Body of pancreas (tissue), 4 donors: ENCODE measurements around the gene NTF3. TPM values are rescaled to one million over a fixed set of nuclear protein-coding genes. Genes with fewer than 3 reads are reported as not detected.

Experiments
- ATAC-seq: fragments of 150-250 bp; one replicate; pipeline ENCODE4 v1.9.1; 2016
- DNase-seq, 4 donors: peaks; one replicate each; pipeline ENCODE4 v3.0.0-alpha.2; 2019
- H3K27ac ChIP-seq, 4 donors: fragments of 200-600 bp; sonication (generic); 1 replicate in 3 of 4; 2 replicates in 1 of 4; pipeline versions ENCODE4 v1.5.1 to v1.6.1; 2016 to 2019; ENCODE audit warnings: mild to moderate bottlenecking in 1 of 4, mixed read lengths in 1 of 4, moderate library complexity in 1 of 4
- H3K27me3 ChIP-seq, 2 donors: fragments of 200-600 bp; sonication (generic); one replicate each; pipeline ENCODE4 v1.6.0; 2016; ENCODE audit warnings: mild to moderate bottlenecking in 1 of 2
- H3K36me3 ChIP-seq, 2 donors: fragments of 200-600 bp; sonication (generic); replicated peaks in 1 of 2; 2 replicates each; pipeline ENCODE4 v1.5.1; 2016; ENCODE audit warnings: low read depth in 2 of 2; ENCODE audit not compliant: insufficient read depth in 1 of 2
- H3K4me1 ChIP-seq: fragments of 200-600 bp; sonication (generic); one replicate; pipeline ENCODE4 v1.6.0; 2016
- H3K4me3 ChIP-seq, 2 donors: fragments of 200-600 bp; sonication (generic); 1 replicate in 1 of 2; 2 replicates in 1 of 2; pipeline ENCODE4 v1.5.1; 2016 to 2019
- H3K9me3 ChIP-seq, 3 donors: fragments of 200-600 bp; sonication (generic); 1 replicate in 2 of 3; 2 replicates in 1 of 3; pipeline ENCODE4 v1.5.1; 2016
- POLR2A ChIP-seq, 3 donors: fragments of 450-650 bp; IDR thresholded peaks; one replicate each; pipeline ENCODE4 v1.6.1; 2016; ENCODE audit warnings: antibody characterized with exemption in 3 of 3, mild to moderate bottlenecking in 2 of 3
- WGBS, 2 donors: methylation state at CpG; one replicate each; pipeline ENCODE4 v1.1.5; 2017; 5-methylcytosine and 5-hydroxymethylcytosine counted together
- intact Hi-C: fragments of 100-400 bp; cut with DNase I; formaldehyde crosslinking; loops from one replicate; pipeline ENCODE4 v1.15.1; 2023
- total RNA-seq, 2 donors: library from RNA; depleted of rRNA; stranded (reverse); fragments of >200 nt; gene quantifications; one replicate each; pipeline ENCODE4 v1.1.0, GENCODE V29; 2016
- TF ChIP-seq, protein P1 (sequence below), 7 experiments: fragments of 450-650 bp in 4 of 7; fragments of 200-600 bp in 3 of 7; sonication (generic) in 3 of 7; IDR thresholded peaks; one replicate each; pipeline ENCODE4 v1.5.1; 2016 to 2019; ENCODE audit warnings: antibody characterized with exemption in 7 of 7

NTF3 gene
- total RNA-seq, 2 donors from 2014 or later: not detected

DNA sequence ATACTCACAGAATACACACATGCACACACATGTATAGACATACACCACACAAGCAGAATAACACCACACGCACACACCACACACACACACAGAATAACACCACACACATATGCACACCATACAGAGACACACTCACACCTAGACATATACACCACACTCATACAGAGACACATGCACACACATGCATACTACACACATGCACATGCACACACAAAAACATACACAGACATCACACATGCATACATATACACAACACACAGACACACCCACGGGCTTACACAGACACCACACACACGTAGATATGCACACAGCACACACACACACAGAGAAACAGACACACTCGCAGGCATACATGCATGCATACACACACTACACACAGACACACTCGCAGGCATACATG lies 49.7 kb downstream of the NTF3 start:
- Histone ChIP-seq H3K36me3 (no peaks in the 10 kb centered on the region), H3K9me3 (no peaks in the 10 kb centered on the region), H3K4me1 (no peaks in the 10 kb centered on the region), H3K4me3 (no peak overlapping the region), H3K27ac (no peak overlapping the region), H3K27me3 (no peaks in the 10 kb centered on the region)
- 75 to 80% methylated on average over 5 of the region's 5 CpGs for WGBS, 2 donors
- TF ChIP-seq, protein P1, sequence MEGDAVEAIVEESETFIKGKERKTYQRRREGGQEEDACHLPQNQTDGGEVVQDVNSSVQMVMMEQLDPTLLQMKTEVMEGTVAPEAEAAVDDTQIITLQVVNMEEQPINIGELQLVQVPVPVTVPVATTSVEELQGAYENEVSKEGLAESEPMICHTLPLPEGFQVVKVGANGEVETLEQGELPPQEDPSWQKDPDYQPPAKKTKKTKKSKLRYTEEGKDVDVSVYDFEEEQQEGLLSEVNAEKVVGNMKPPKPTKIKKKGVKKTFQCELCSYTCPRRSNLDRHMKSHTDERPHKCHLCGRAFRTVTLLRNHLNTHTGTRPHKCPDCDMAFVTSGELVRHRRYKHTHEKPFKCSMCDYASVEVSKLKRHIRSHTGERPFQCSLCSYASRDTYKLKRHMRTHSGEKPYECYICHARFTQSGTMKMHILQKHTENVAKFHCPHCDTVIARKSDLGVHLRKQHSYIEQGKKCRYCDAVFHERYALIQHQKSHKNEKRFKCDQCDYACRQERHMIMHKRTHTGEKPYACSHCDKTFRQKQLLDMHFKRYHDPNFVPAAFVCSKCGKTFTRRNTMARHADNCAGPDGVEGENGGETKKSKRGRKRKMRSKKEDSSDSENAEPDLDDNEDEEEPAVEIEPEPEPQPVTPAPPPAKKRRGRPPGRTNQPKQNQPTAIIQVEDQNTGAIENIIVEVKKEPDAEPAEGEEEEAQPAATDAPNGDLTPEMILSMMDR (IDR thresholded peaks at IDR 0.05): no peak
- TF ChIP-seq POLR2A (IDR thresholded peaks at IDR 0.05): no peak
- DNase-seq (no peak), ATAC-seq (no peak)
- intact Hi-C loops: no loop called here

DNA sequence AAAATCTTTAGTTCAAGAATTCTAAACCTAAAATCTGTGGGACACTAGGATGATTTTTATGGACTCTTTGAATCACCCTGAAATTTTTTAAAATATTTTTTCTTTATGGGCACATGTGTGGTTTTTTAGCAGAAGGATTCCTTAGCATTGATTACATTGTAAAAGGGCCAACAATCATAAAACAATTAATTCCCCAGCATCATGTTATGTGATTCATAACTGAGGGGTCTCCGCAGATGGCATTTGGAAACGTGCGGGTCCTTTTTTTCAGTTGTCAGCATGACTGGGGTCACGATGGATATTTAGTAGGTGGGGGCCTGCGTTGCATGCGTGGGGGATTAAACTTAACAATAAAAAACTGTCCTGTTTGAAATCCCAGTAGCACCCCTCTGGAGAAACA lies 52.5 kb downstream of the NTF3 start:
- H3K9me3 ChIP-seq: no peaks in the 10 kb centered on the region
- H3K27ac ChIP-seq: no peak overlapping the region
- TF ChIP-seq POLR2A (IDR thresholded peaks at IDR 0.05): no peak
- TF ChIP-seq, protein P1 (IDR thresholded peaks at IDR 0.05): no peak
- 67 to 82% methylated on average over 6 of the region's 6 CpGs for WGBS, 2 donors
- intact Hi-C loops: no loop called here
- H3K36me3 ChIP-seq: no peaks in the 10 kb centered on the region
- no peak for DNase-seq
- no peak for ATAC-seq
- no peaks in the 10 kb centered on the region for H3K4me1 ChIP-seq
- no peaks in the 10 kb centered on the region for H3K27me3 ChIP-seq
- no peak overlapping the region for H3K4me3 ChIP-seq

DNA sequence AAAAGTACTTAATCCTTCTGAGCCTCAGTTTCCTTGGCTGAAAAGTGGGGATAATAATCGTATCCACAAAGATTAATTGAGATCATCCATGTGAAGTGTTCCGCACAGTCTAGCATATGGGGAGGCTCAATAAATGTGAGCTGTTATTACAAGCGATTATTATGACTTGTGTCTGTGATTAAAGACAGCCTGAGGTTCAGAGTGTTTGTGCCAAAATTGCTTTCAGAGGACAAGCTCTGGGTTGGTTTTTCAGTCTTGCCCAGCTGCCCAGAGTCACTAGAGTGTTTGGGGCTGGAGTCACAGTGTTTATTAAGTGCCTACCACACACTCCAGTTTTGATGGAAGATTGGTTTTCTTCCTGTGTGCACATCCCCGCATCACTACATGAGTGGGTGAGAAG lies 53.5 kb downstream of the NTF3 start:
- no peaks in the 10 kb centered on the region for H3K9me3 ChIP-seq
- DNase-seq (no peak), ATAC-seq (no peak)
- no peak overlapping the region for H3K27ac ChIP-seq
- TF ChIP-seq, protein P1 (IDR thresholded peaks at IDR 0.05): no peak
- no peak for TF ChIP-seq POLR2A (IDR thresholded peaks at IDR 0.05)
- intact Hi-C loops: no loop called here
- H3K27me3 ChIP-seq: no peaks in the 10 kb centered on the region
- H3K4me3 ChIP-seq: no peak overlapping the region
- H3K36me3 ChIP-seq: no peaks in the 10 kb centered on the region
- 51 to 76% methylated on average over 4 of the region's 4 CpGs for WGBS, 2 donors
- H3K4me1 ChIP-seq: no peaks in the 10 kb centered on the region

DNA sequence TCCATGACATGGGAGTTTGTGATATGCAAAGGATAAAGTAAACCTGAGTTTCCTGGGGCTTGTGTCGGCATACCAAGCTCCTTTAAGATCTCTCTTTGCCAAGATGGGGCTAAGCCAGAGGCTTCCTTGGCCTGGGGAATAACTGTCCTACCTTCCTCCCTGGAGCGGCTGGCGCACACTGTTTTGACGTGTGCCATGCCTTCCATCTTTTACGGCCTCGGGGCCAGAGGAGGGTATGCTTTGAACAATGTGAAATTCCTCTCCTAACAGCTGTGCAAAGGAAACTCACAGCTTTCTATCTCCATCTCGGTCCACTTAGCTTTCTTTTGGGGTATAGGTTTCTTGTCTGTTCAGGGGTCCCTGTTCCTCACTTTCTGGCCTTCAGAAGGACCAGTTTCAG lies 55.2 kb downstream of the NTF3 start:
- DNase-seq: no peak
- WGBS, 2 donors: 61 to 73% methylated on average over 6 to 7 of the region's 7 CpGs
- ATAC-seq: no peak
- Histone ChIP-seq H3K27ac (no peak overlapping the region), H3K27me3 (no peaks in the 10 kb centered on the region), H3K36me3 (no peaks in the 10 kb centered on the region), H3K4me3 (no peak overlapping the region), H3K9me3 (no peaks in the 10 kb centered on the region), H3K4me1 (no peaks in the 10 kb centered on the region)
- intact Hi-C loops: no loop called here
- no peak for TF ChIP-seq POLR2A (IDR thresholded peaks at IDR 0.05)
- TF ChIP-seq, protein P1 (IDR thresholded peaks at IDR 0.05): no peak

DNA sequence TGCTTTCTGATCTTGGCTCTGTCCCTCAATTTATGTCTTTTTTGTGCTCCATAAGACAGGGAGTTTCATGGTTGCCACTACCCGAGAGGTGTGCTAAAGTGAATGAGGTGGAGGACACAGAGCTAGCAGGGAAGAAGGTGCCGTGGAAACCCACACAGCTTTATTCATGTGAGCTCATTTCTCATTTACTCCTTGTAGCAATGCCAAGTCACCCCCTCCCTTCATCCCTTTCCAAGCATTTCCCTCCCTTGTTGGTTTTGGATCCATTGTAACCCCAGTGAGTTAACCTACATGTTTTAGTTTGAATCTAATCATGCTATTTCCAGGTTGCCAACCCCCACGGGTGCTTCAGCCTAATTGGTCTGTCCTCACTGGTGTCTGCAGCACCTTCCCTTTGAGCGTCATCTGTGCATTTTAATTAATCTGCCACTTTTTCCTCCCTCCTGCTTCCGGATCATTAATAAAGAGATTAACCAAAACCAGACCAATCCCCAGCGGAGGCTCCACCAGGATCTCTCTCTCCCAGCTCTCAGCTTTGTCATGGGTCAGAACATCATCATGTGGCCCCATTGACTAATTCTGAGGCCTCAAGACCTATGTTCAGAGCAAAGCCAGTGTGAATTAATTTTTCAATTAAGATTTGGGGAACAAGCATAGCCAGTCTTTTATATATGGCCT lies 56.2 kb downstream of the NTF3 start:
- H3K27me3 ChIP-seq: no peaks in the 10 kb centered on the region
- TF ChIP-seq, protein P1 (IDR thresholded peaks at IDR 0.05): no peak
- TF ChIP-seq POLR2A (IDR thresholded peaks at IDR 0.05): no peak
- WGBS, 2 donors: 75 to 83% methylated on average over 6 of the region's 6 CpGs
- no peak overlapping the region for H3K4me3 ChIP-seq
- ATAC-seq: no peak
- no peak overlapping the region for H3K27ac ChIP-seq
- no peaks in the 10 kb centered on the region for H3K36me3 ChIP-seq
- no peak for DNase-seq
- intact Hi-C loops: no loop called here
- H3K4me1 ChIP-seq: no peaks in the 10 kb centered on the region
- no peaks in the 10 kb centered on the region for H3K9me3 ChIP-seq
